ENCODE data around the gene TPRA1.

Gene TPRA1

GRCh38 chr3:127552038-127552437, 38.5 kb downstream of the TPRA1 start:
- no peak for FAIRE-seq

GRCh38 chr3:127551178-127551577, 39.4 kb downstream of the TPRA1 start:
- FAIRE-seq = no peak

GRCh38 chr3:127550468-127551157, 39.9 kb downstream of the TPRA1 start:
- FAIRE-seq = no peak

GRCh38 chr3:127549826-127550467, 40.6 kb downstream of the TPRA1 start:
- no peak for FAIRE-seq

GRCh38 chr3:127547761-127548605, 42.5 kb downstream of the TPRA1 start:
- FAIRE-seq = no peak

GRCh38 chr3:127546970-127547733, 43.4 kb downstream of the TPRA1 start:
- no peak for FAIRE-seq

GRCh38 chr3:127546554-127546953, 44.0 kb downstream of the TPRA1 start:
- no peak for FAIRE-seq

GRCh38 chr3:127545711-127546457, 44.6 kb downstream of the TPRA1 start:
- FAIRE-seq = no peak

GRCh38 chr3:127545216-127545615, 45.3 kb downstream of the TPRA1 start:
- FAIRE-seq = no peak

GRCh38 chr3:127544803-127545201, 45.7 kb downstream of the TPRA1 start:
- FAIRE-seq = no peak

GRCh38 chr3:127544192-127544802, 46.2 kb downstream of the TPRA1 start:
- no peak for FAIRE-seq

GRCh38 chr3:127543441-127543840, 47.1 kb downstream of the TPRA1 start:
- FAIRE-seq = no peak

- no peak for FAIRE-seq
Observed at GRCh38 chr3:127542441-127542952, 48.0 kb downstream of the TPRA1 start.

- FAIRE-seq = no peak
Observed at GRCh38 chr3:127541320-127541719, 49.2 kb downstream of the TPRA1 start.

GRCh38 chr3:127539366-127540060, 51.0 kb downstream of the TPRA1 start:
- FAIRE-seq = no peak

- FAIRE-seq = no peak
Observed at GRCh38 chr3:127538569-127538968, 52.0 kb downstream of the TPRA1 start.

- no peak for FAIRE-seq
Observed at GRCh38 chr3:127536830-127537812, 53.4 kb downstream of the TPRA1 start.

GRCh38 chr3:127535901-127536829, 54.4 kb downstream of the TPRA1 start:
- no peak for FAIRE-seq
